HL-60 (cell line): ENCODE results near the gene COPG1.

Experiments used
- DNase-seq, 2 experiments: peaks; one replicate each; pipeline ENCODE4 v3.0.0-alpha.2; 2010 to 2020; ENCODE audit warnings: low read depth in 1 of 2, low spot score in 1 of 2
- H3K27ac ChIP-seq: fragments of 250-450 bp; sonication (Bioruptor Pico); replicated peaks from 2 replicates; pipeline ENCODE4 v1.5.1; 2020; ENCODE audit warnings: mild to moderate bottlenecking, moderate library complexity
- H3K27me3 ChIP-seq: fragments of 250-450 bp; sonication (Bioruptor Pico); 2 replicates; pipeline ENCODE4 v1.5.1; 2021; ENCODE audit warnings: mild to moderate bottlenecking, moderate library complexity; ENCODE audit not compliant: insufficient read depth, poor library complexity, severe bottlenecking
- H3K4me3 ChIP-seq: replicated peaks from 2 replicates; pipeline ENCODE4 v1.5.1; 2011; ENCODE audit warnings: mild to moderate bottlenecking, control low read depth, low read length; ENCODE audit not compliant: insufficient read depth
- GABPA ChIP-seq: IDR thresholded peaks from 2 replicates; pipeline ENCODE4 v1.6.1; 2012; ENCODE audit warnings: low read depth
- POLR2AphosphoS5 ChIP-seq: IDR thresholded peaks from 2 replicates; pipeline ENCODE4 v1.6.1; 2012; ENCODE audit warnings: low read depth
- SPI1 ChIP-seq: IDR thresholded peaks from 2 replicates; pipeline ENCODE4 v1.6.1; 2012; ENCODE audit warnings: low read depth, mild to moderate bottlenecking, borderline replicate concordance
- TF ChIP-seq, protein P1 (sequence below): IDR thresholded peaks from one replicate; pipeline ENCODE4 v1.5.1; 2011; ENCODE audit warnings: low read length, control low read depth, inconsistent platforms; ENCODE audit not compliant: insufficient read depth
- TF ChIP-seq, protein P2 (sequence below): IDR thresholded peaks from 2 replicates; pipeline ENCODE4 v1.6.1; 2012; ENCODE audit warnings: low read depth; ENCODE audit not compliant: insufficient replicate concordance

The COPG1 gene

DNA sequence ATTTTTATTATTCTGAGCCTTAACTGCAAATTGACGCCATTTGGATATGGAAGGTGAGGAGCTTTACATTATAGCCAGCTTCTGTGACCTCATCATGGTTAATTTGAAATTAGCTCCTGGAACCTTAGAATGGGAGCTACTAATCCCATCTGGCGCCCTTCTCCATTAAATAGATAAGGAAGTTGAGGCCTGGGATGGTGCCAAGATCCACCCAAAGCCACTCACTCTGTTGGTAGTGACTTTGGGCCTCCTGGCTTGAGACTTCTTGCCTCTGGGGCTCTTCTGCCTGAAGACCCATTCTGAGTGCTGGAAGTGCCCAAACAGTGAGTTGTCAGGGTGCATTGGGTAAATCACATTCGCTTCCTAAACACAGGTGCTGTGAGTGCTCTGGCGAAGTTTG, 17.2 kb downstream of the COPG1 start:
- H3K27ac ChIP-seq = no peak overlapping the region
- no peak overlapping the region for H3K4me3 ChIP-seq
- DNase-seq = no peak
- TF ChIP-seq POLR2AphosphoS5 (no peak), GABPA (no peak), SPI1 (no peak)
- TF ChIP-seq, protein P1, sequence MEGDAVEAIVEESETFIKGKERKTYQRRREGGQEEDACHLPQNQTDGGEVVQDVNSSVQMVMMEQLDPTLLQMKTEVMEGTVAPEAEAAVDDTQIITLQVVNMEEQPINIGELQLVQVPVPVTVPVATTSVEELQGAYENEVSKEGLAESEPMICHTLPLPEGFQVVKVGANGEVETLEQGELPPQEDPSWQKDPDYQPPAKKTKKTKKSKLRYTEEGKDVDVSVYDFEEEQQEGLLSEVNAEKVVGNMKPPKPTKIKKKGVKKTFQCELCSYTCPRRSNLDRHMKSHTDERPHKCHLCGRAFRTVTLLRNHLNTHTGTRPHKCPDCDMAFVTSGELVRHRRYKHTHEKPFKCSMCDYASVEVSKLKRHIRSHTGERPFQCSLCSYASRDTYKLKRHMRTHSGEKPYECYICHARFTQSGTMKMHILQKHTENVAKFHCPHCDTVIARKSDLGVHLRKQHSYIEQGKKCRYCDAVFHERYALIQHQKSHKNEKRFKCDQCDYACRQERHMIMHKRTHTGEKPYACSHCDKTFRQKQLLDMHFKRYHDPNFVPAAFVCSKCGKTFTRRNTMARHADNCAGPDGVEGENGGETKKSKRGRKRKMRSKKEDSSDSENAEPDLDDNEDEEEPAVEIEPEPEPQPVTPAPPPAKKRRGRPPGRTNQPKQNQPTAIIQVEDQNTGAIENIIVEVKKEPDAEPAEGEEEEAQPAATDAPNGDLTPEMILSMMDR = no peak
- TF ChIP-seq, protein P2, sequence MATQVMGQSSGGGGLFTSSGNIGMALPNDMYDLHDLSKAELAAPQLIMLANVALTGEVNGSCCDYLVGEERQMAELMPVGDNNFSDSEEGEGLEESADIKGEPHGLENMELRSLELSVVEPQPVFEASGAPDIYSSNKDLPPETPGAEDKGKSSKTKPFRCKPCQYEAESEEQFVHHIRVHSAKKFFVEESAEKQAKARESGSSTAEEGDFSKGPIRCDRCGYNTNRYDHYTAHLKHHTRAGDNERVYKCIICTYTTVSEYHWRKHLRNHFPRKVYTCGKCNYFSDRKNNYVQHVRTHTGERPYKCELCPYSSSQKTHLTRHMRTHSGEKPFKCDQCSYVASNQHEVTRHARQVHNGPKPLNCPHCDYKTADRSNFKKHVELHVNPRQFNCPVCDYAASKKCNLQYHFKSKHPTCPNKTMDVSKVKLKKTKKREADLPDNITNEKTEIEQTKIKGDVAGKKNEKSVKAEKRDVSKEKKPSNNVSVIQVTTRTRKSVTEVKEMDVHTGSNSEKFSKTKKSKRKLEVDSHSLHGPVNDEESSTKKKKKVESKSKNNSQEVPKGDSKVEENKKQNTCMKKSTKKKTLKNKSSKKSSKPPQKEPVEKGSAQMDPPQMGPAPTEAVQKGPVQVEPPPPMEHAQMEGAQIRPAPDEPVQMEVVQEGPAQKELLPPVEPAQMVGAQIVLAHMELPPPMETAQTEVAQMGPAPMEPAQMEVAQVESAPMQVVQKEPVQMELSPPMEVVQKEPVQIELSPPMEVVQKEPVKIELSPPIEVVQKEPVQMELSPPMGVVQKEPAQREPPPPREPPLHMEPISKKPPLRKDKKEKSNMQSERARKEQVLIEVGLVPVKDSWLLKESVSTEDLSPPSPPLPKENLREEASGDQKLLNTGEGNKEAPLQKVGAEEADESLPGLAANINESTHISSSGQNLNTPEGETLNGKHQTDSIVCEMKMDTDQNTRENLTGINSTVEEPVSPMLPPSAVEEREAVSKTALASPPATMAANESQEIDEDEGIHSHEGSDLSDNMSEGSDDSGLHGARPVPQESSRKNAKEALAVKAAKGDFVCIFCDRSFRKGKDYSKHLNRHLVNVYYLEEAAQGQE = no peak
- H3K27me3 ChIP-seq = no peaks in the 10 kb centered on the region

DNA sequence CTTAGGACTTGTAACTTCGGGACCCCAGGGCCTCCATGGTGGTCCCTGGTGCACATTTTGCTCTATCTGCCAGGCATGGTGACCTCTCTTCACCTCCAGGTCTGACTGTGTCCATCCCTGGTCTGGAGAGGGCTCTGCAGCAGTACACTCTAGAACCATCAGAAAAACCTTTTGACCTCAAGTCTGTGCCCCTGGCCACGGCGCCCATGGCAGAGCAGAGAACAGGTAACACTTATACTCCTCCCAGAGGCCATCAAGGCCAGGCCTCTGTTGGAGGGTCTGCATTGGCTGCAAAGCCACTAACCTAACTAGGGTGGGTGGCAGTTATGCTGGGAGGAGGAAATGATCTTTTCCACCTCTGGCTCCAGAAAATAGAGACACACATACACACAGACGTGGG, 19.0 kb downstream of the COPG1 start:
- Histone ChIP-seq H3K27me3 (no peaks in the 10 kb centered on the region), H3K4me3 (no peak overlapping the region), H3K27ac (no peak overlapping the region)
- no peak for DNase-seq
- TF ChIP-seq GABPA = no peak
- no peak for TF ChIP-seq POLR2AphosphoS5
- TF ChIP-seq, protein P2 = no peak
- TF ChIP-seq, protein P1 = no peak
- no peak for TF ChIP-seq SPI1

DNA sequence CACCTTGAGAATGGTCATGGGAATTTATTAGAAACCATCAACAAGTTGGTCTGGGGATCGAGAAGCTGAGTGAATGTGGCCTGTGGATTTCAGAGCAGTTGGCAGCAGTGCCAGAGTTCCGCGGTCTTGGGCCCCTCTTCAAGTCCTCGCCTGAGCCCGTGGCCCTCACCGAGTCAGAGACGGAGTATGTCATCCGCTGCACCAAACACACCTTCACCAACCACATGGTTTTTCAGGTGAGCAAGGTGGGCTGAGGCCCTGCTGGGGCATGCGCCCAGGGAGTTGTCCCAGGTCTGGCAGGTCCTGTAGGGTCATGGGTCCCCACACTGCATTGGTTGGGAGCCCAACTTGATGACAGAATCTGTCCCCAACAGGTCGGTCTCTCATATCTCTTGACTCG, 22.3 kb downstream of the COPG1 start:
- no peak for DNase-seq
- Histone ChIP-seq H3K4me3 (no peak overlapping the region), H3K27me3 (no peaks in the 10 kb centered on the region), H3K27ac (no peak overlapping the region)
- TF ChIP-seq GABPA (no peak), SPI1 (no peak), POLR2AphosphoS5 (no peak)
- TF ChIP-seq, protein P2 = no peak
- TF ChIP-seq, protein P1 = no peak
